ENCODE measurements around the gene OTOGL. TPM values are rescaled to one million over a fixed set of nuclear protein-coding genes. Genes with fewer than 3 reads are reported as not detected.
"Not testable (repeated sequence)": the region's sequence is repeated elsewhere in the genome, so short reads cannot be mapped to it uniquely, and the experiment has no call there.

Gene OTOGL
- total RNA-seq, 1 donor from 2014 or later: 0.32 TPM

- Histone ChIP-seq H3K9me3 (no peaks in the 10 kb centered on the region), H3K4me1 (no peaks in the 10 kb centered on the region), H3K27me3 (ENCODE audit: low read depth) (no peaks in the 10 kb centered on the region), H3K27ac (no peak overlapping the region), H3K36me3 (no peaks in the 10 kb centered on the region), H3K4me3 (no peak overlapping the region)
- TF ChIP-seq CTCF (IDR thresholded peaks at IDR 0.05): no peak
- DNase-seq (no peak), ATAC-seq (no peak)
- intact Hi-C loops (cut with DNase I): no loop called here
Measured at GRCh38 chr12:80293759-80294158, 194.4 kb downstream of the OTOGL start.

GRCh38 chr12:80299219-80299618 is 199.9 kb downstream of the OTOGL start:
- intact Hi-C loops (cut with DNase I): no loop called here
- no peaks in the 10 kb centered on the region for H3K27me3 ChIP-seq (ENCODE audit: low read depth)
- H3K36me3 ChIP-seq: no peaks in the 10 kb centered on the region
- no peak for TF ChIP-seq CTCF (IDR thresholded peaks at IDR 0.05)
- DNase-seq: no peak
- H3K4me1 ChIP-seq: no peaks in the 10 kb centered on the region
- H3K4me3 ChIP-seq: no peak overlapping the region
- no peaks in the 10 kb centered on the region for H3K9me3 ChIP-seq
- no peak for ATAC-seq
- no peak overlapping the region for H3K27ac ChIP-seq

GRCh38 chr12:80299976-80300375 is 200.6 kb downstream of the OTOGL start:
- Histone ChIP-seq H3K4me3 (no peak overlapping the region), H3K9me3 (no peaks in the 10 kb centered on the region), H3K36me3 (no peaks in the 10 kb centered on the region), H3K27ac (no peak overlapping the region), H3K27me3 (ENCODE audit: low read depth) (no peaks in the 10 kb centered on the region), H3K4me1 (no peaks in the 10 kb centered on the region)
- TF ChIP-seq CTCF (IDR thresholded peaks at IDR 0.05): no peak
- DNase-seq (no peak), ATAC-seq (no peak)
- intact Hi-C loops (cut with DNase I): no loop called here

- H3K36me3 ChIP-seq; H3K27me3 ChIP-seq (ENCODE audit: low read depth); H3K4me1 ChIP-seq; DNase-seq; H3K4me3 ChIP-seq; H3K9me3 ChIP-seq; intact Hi-C loops (cut with DNase I); ATAC-seq; H3K27ac ChIP-seq: not testable (repeated sequence)
Measured at GRCh38 chr12:80307436-80307835, 208.1 kb downstream of the OTOGL start.

- Histone ChIP-seq H3K27ac (no peak overlapping the region), H3K27me3 (ENCODE audit: low read depth) (no peaks in the 10 kb centered on the region), H3K4me3 (no peak overlapping the region), H3K4me1 (no peaks in the 10 kb centered on the region), H3K9me3 (no peaks in the 10 kb centered on the region), H3K36me3 (no peaks in the 10 kb centered on the region)
- no peak for ATAC-seq
- DNase-seq: no peak
- no peak for TF ChIP-seq CTCF (IDR thresholded peaks at IDR 0.05)
- intact Hi-C loops (cut with DNase I): no loop called here
Measured at GRCh38 chr12:80313209-80313608, 213.9 kb downstream of the OTOGL start.

GRCh38 chr12:80314741-80315140 is 215.4 kb downstream of the OTOGL start:
- no peaks in the 10 kb centered on the region for H3K36me3 ChIP-seq
- no peak overlapping the region for H3K4me3 ChIP-seq
- no peaks in the 10 kb centered on the region for H3K9me3 ChIP-seq
- no peaks in the 10 kb centered on the region for H3K4me1 ChIP-seq
- TF ChIP-seq CTCF (IDR thresholded peaks at IDR 0.05): no peak
- H3K27ac ChIP-seq: no peak overlapping the region
- intact Hi-C loops (cut with DNase I): no loop called here
- H3K27me3 ChIP-seq (ENCODE audit: low read depth): no peaks in the 10 kb centered on the region
- no peak for ATAC-seq
- no peak for DNase-seq

Measured in lower lobe of right lung (tissue), 2 donors.